A549 (cell line): Measurements from ENCODE around the gene PRSS12.

ENCODE experiments used
- CTCF ChIP-seq: fragments of >200 bp; sonication (Bioruptor Twin); formaldehyde crosslinking; IDR thresholded peaks from 3 replicates; pipeline ENCODE4 v1.5.1; 2016
- JUNB ChIP-seq: fragments of >200 bp; sonication (Bioruptor Twin); formaldehyde crosslinking; IDR thresholded peaks from 2 replicates; pipeline ENCODE4 v1.6.1; 2016
- KDM1A ChIP-seq: fragments of 200-600 bp; sonication (generic); IDR thresholded peaks from 2 replicates; pipeline ENCODE4 v1.6.1; 2016; ENCODE audit warnings: low read depth, mild to moderate bottlenecking

GRCh38 chr4:118361192-118361591 is 8.4 kb upstream of the PRSS12 start:
- TF ChIP-seq JUNB (no peak), CTCF (no peak), KDM1A (no peak)
